ENCODE data around the gene GTF2F1.
"Not testable (repeated sequence)": the region's sequence is repeated elsewhere in the genome, so short reads cannot be mapped to it uniquely, and the experiment has no call there.

DNA sequence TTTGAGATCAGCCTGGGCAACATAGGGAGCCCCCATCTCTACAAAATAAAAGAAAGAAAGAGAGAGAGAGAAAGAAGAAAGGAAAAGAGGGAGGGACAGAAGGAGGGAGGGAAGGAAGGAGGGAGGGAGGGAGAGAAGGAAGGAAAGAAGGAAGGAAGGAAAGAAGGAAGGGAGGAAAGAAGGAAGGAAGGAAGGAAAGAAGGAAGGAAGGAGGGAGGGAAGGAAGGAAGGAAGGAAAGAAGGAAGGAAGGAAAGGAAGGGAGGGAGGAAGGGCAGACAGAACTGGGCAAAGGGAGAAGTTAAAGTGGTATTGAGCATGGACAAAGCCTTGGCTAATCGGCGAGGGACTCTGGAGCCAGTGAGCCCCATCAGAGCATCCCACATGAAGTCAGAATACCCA lies 43.7 kb downstream of the GTF2F1 start:
- not testable (repeated sequence) for TF ChIP-seq POLR2AphosphoS5, POLR2A (IDR thresholded peaks at IDR 0.05; ENCODE audit: low read depth, low read length)
